Amniotic epithelial cell (primary cell): ENCODE measurements around the gene NR4A1.

Source experiments
- DNase-seq: peaks from one replicate; pipeline ENCODE4 v3.0.0-alpha.2; 2010; ENCODE audit warnings: low read depth

The NR4A1 gene

GRCh38 chr12:52018433-52019112 lies 32.7 kb upstream of the NR4A1 start:
- no peak for DNase-seq

GRCh38 chr12:52019113-52019770 lies 32.0 kb upstream of the NR4A1 start:
- no peak for DNase-seq

- no peak for DNase-seq
These were observed 30.5 kb upstream of the NR4A1 start for GRCh38 chr12:52020539-52021336.

GRCh38 chr12:52022841-52023181 lies 28.4 kb upstream of the NR4A1 start:
- no peak for DNase-seq

GRCh38 chr12:52023182-52023975 lies 27.9 kb upstream of the NR4A1 start:
- no peak for DNase-seq

GRCh38 chr12:52023976-52024688 lies 27.1 kb upstream of the NR4A1 start:
- no peak for DNase-seq

- peak; percentile 64 for DNase-seq
These were observed 26.4 kb upstream of the NR4A1 start for GRCh38 chr12:52024845-52025230.

- no peak for DNase-seq
These were observed 25.0 kb upstream of the NR4A1 start for GRCh38 chr12:52026263-52026662.

GRCh38 chr12:52027085-52027843 lies 24.0 kb upstream of the NR4A1 start:
- DNase-seq = no peak

GRCh38 chr12:52029685-52030084 lies 21.6 kb upstream of the NR4A1 start:
- no peak for DNase-seq

- peak; percentile 76 for DNase-seq
These were observed 18.8 kb upstream of the NR4A1 start for GRCh38 chr12:52032446-52032803.

GRCh38 chr12:52032804-52033445 lies 18.3 kb upstream of the NR4A1 start:
- peak; percentile 95 for DNase-seq

GRCh38 chr12:52033446-52034140 lies 17.6 kb upstream of the NR4A1 start:
- no peak for DNase-seq

- DNase-seq = no peak
These were observed 16.1 kb upstream of the NR4A1 start for GRCh38 chr12:52035190-52035589.

GRCh38 chr12:52035926-52036325 lies 15.3 kb upstream of the NR4A1 start:
- no peak for DNase-seq

- DNase-seq = peak; percentile 37
These were observed 14.6 kb upstream of the NR4A1 start for GRCh38 chr12:52036587-52037171.

GRCh38 chr12:52037248-52037861 lies 13.9 kb upstream of the NR4A1 start:
- no peak for DNase-seq

GRCh38 chr12:52038447-52038846 lies 12.8 kb upstream of the NR4A1 start:
- no peak for DNase-seq

GRCh38 chr12:52041035-52041434 lies 10.2 kb upstream of the NR4A1 start:
- no peak for DNase-seq
